Natural killer cell treated with Interleukin-12 subunit alpha and Interleukin-12 subunit beta and Interleukin-15 and Interleukin-18, amount 100 ng/mL, for 72 hours (primary cell): Measurements from ENCODE around the gene PRKAA2. TPM values are rescaled to one million over a fixed set of nuclear protein-coding genes. Genes with fewer than 3 reads are reported as not detected.
A peak's percentile ranks its signal among the peaks of the same experiment; 100 is the strongest.

Source experiments
- ATAC-seq, 2 donors: fragments of 150-1000 bp; cut with Tn5 transposase in 1 of 2; sonication (Bioruptor Pico), chemical (Tn5 transposase) in 1 of 2; 2 replicates each; pipeline ENCODE4 v1.10.0; 2021
- DNase-seq: peaks from one replicate; pipeline ENCODE4 v3.0.0; 2022; ENCODE audit warnings: low spot score
- H3K27ac Mint-ChIP-seq, 2 donors: 1 replicate in 1 of 2; 2 replicates in 1 of 2; pipeline ENCODE4 v1.8.0; 2022; ENCODE audit warnings: mixed read lengths in 2 of 2, mild to moderate bottlenecking in 1 of 2, moderate library complexity in 1 of 2
- H3K27me3 Mint-ChIP-seq, 2 donors: 1 replicate in 1 of 2; 2 replicates in 1 of 2; pipeline ENCODE4 v1.8.0; 2022; ENCODE audit warnings: mixed read lengths in 2 of 2
- H3K36me3 Mint-ChIP-seq: one replicate; pipeline ENCODE4 v1.8.0; 2022; ENCODE audit warnings: mixed read lengths
- H3K4me1 Mint-ChIP-seq, 2 donors: 1 replicate in 1 of 2; 2 replicates in 1 of 2; pipeline ENCODE4 v1.8.0; 2022; ENCODE audit warnings: low read depth in 2 of 2, mixed read lengths in 2 of 2, mild to moderate bottlenecking in 1 of 2
- H3K4me3 Mint-ChIP-seq: one replicate; pipeline ENCODE4 v1.8.0; 2022; ENCODE audit warnings: mixed read lengths
- H3K9me3 Mint-ChIP-seq: 2 replicates; pipeline ENCODE4 v1.8.0; 2022; ENCODE audit warnings: mixed read lengths
- total RNA-seq, 2 donors: library from RNA; stranded (reverse); gene quantifications; one replicate each; pipeline ENCODE4 v1.2.3, GENCODE V29; 2022

PRKAA2 gene
- total RNA-seq, 2 donors from 2014 or later: 0.05 TPM; not detected in 1

- Mint-ChIP-seq H3K27me3 (peaks cover 7 to 16% of the 10 kb centered on the region in 2 donors), H3K4me1 (no peaks in the 10 kb centered on the region), H3K4me3 (no peak overlapping the region), H3K9me3 (no peaks in the 10 kb centered on the region), H3K36me3 (no peaks in the 10 kb centered on the region), H3K27ac (no peak overlapping the region)
- DNase-seq: no peak
- ATAC-seq: no peak
Measured at GRCh38 chr1:56666112-56666608, 21.0 kb downstream of the PRKAA2 start.

- Mint-ChIP-seq H3K27me3 (peaks cover 15 to 35% of the 10 kb centered on the region in 2 donors), H3K27ac (no peak overlapping the region), H3K4me3 (no peak overlapping the region), H3K4me1 (no peaks in the 10 kb centered on the region), H3K9me3 (peaks cover 4% of the 10 kb centered on the region), H3K36me3 (no peaks in the 10 kb centered on the region)
- ATAC-seq (no peak), DNase-seq (no peak)
Measured at GRCh38 chr1:56670350-56670749, 25.2 kb downstream of the PRKAA2 start.

GRCh38 chr1:56671085-56671484, 26.0 kb downstream of the PRKAA2 start:
- Mint-ChIP-seq H3K27me3 (peaks cover 13 to 34% of the 10 kb centered on the region in 2 donors), H3K4me1 (no peaks in the 10 kb centered on the region), H3K36me3 (no peaks in the 10 kb centered on the region), H3K9me3 (peaks cover 4% of the 10 kb centered on the region), H3K4me3 (no peak overlapping the region), H3K27ac (no peak overlapping the region)
- ATAC-seq: no peak
- DNase-seq: no peak

GRCh38 chr1:56671542-56671941, 26.4 kb downstream of the PRKAA2 start:
- no peak overlapping the region for H3K4me3 Mint-ChIP-seq
- H3K27ac Mint-ChIP-seq: no peak overlapping the region
- peaks cover 13 to 33% of the 10 kb centered on the region in 2 donors for H3K27me3 Mint-ChIP-seq
- peaks cover 4% of the 10 kb centered on the region for H3K9me3 Mint-ChIP-seq
- no peaks in the 10 kb centered on the region for H3K36me3 Mint-ChIP-seq
- DNase-seq (no peak), ATAC-seq (no peak)
- H3K4me1 Mint-ChIP-seq: no peaks in the 10 kb centered on the region

- ATAC-seq (no peak), DNase-seq (no peak)
- no peaks in the 10 kb centered on the region for H3K36me3 Mint-ChIP-seq
- H3K27ac Mint-ChIP-seq: no peak overlapping the region
- no peaks in the 10 kb centered on the region for H3K4me1 Mint-ChIP-seq
- H3K4me3 Mint-ChIP-seq: no peak overlapping the region
- peaks cover 4% of the 10 kb centered on the region for H3K9me3 Mint-ChIP-seq
- H3K27me3 Mint-ChIP-seq: peaks cover 11 to 33% of the 10 kb centered on the region in 2 donors
Measured at GRCh38 chr1:56672579-56672978, 27.5 kb downstream of the PRKAA2 start.

- no peak overlapping the region for H3K27ac Mint-ChIP-seq
- H3K4me3 Mint-ChIP-seq: no peak overlapping the region
- DNase-seq (no peak), ATAC-seq (no peak)
- peaks cover 9% of the 10 kb centered on the region for H3K9me3 Mint-ChIP-seq
- H3K27me3 Mint-ChIP-seq: peaks cover 9 to 28% of the 10 kb centered on the region in 2 donors
- no peaks in the 10 kb centered on the region for H3K36me3 Mint-ChIP-seq
- H3K4me1 Mint-ChIP-seq: no peaks in the 10 kb centered on the region
Measured at GRCh38 chr1:56675763-56676162, 30.6 kb downstream of the PRKAA2 start.

- H3K27me3 Mint-ChIP-seq: peaks cover 9 to 28% of the 10 kb centered on the region in 2 donors
- no peaks in the 10 kb centered on the region for H3K36me3 Mint-ChIP-seq
- H3K27ac Mint-ChIP-seq: no peak overlapping the region
- no peak overlapping the region for H3K4me3 Mint-ChIP-seq
- no peaks in the 10 kb centered on the region for H3K4me1 Mint-ChIP-seq
- DNase-seq (no peak), ATAC-seq (no peak)
- H3K9me3 Mint-ChIP-seq: peaks cover 9% of the 10 kb centered on the region
Measured at GRCh38 chr1:56676571-56677035, 31.5 kb downstream of the PRKAA2 start.

GRCh38 chr1:56683569-56683968, 38.5 kb downstream of the PRKAA2 start:
- H3K4me3 Mint-ChIP-seq: no peak overlapping the region
- H3K9me3 Mint-ChIP-seq: peaks cover 5% of the 10 kb centered on the region
- H3K36me3 Mint-ChIP-seq: no peaks in the 10 kb centered on the region
- ATAC-seq (no peak), DNase-seq (no peak)
- H3K4me1 Mint-ChIP-seq: no peaks in the 10 kb centered on the region
- H3K27ac Mint-ChIP-seq: no peak overlapping the region
- H3K27me3 Mint-ChIP-seq: no peaks in the 10 kb centered on the region

GRCh38 chr1:56686169-56686568, 41.1 kb downstream of the PRKAA2 start:
- H3K9me3 Mint-ChIP-seq: no peaks in the 10 kb centered on the region
- no peak overlapping the region for H3K27ac Mint-ChIP-seq
- no peaks in the 10 kb centered on the region for H3K27me3 Mint-ChIP-seq
- no peak overlapping the region for H3K4me3 Mint-ChIP-seq
- DNase-seq: no peak
- H3K36me3 Mint-ChIP-seq: no peaks in the 10 kb centered on the region
- H3K4me1 Mint-ChIP-seq: no peaks in the 10 kb centered on the region
- ATAC-seq: no peak

- ATAC-seq: peak in 1 of 2 donors; percentile 38
- Mint-ChIP-seq H3K27ac (no peak overlapping the region), H3K36me3 (no peaks in the 10 kb centered on the region), H3K27me3 (no peaks in the 10 kb centered on the region), H3K9me3 (no peaks in the 10 kb centered on the region), H3K4me1 (no peaks in the 10 kb centered on the region), H3K4me3 (no peak overlapping the region)
- no peak for DNase-seq
Measured at GRCh38 chr1:56688522-56689026, 43.5 kb downstream of the PRKAA2 start.

- Mint-ChIP-seq H3K9me3 (no peaks in the 10 kb centered on the region), H3K27me3 (peaks cover 11 to 14% of the 10 kb centered on the region in 2 donors), H3K4me3 (no peak overlapping the region), H3K36me3 (no peaks in the 10 kb centered on the region), H3K4me1 (no peaks in the 10 kb centered on the region), H3K27ac (no peak overlapping the region)
- no peak for ATAC-seq
- DNase-seq: no peak
Measured at GRCh38 chr1:56696663-56697062, 51.5 kb downstream of the PRKAA2 start.

- no peak overlapping the region for H3K27ac Mint-ChIP-seq
- H3K27me3 Mint-ChIP-seq: peaks cover 10 to 22% of the 10 kb centered on the region in 2 donors
- H3K9me3 Mint-ChIP-seq: no peaks in the 10 kb centered on the region
- H3K36me3 Mint-ChIP-seq: no peaks in the 10 kb centered on the region
- H3K4me1 Mint-ChIP-seq: no peaks in the 10 kb centered on the region
- ATAC-seq: no peak
- H3K4me3 Mint-ChIP-seq: no peak overlapping the region
- DNase-seq: no peak
Measured at GRCh38 chr1:56703747-56704146, 58.6 kb downstream of the PRKAA2 start.

- H3K4me3 Mint-ChIP-seq: no peak overlapping the region
- no peaks in the 10 kb centered on the region for H3K36me3 Mint-ChIP-seq
- ATAC-seq: no peak
- no peaks in the 10 kb centered on the region for H3K4me1 Mint-ChIP-seq
- H3K27ac Mint-ChIP-seq: no peak overlapping the region
- DNase-seq: no peak
- no peaks in the 10 kb centered on the region for H3K9me3 Mint-ChIP-seq
- H3K27me3 Mint-ChIP-seq: peaks cover 12 to 34% of the 10 kb centered on the region in 2 donors
Measured at GRCh38 chr1:56707379-56707778, 62.3 kb downstream of the PRKAA2 start.

- ATAC-seq (no peak), DNase-seq (no peak)
- H3K36me3 Mint-ChIP-seq: no peaks in the 10 kb centered on the region
- H3K27ac Mint-ChIP-seq: no peak overlapping the region
- no peaks in the 10 kb centered on the region for H3K4me1 Mint-ChIP-seq
- no peak overlapping the region for H3K4me3 Mint-ChIP-seq
- peaks cover 13 to 34% of the 10 kb centered on the region in 2 donors for H3K27me3 Mint-ChIP-seq
- H3K9me3 Mint-ChIP-seq: no peaks in the 10 kb centered on the region
Measured at GRCh38 chr1:56709269-56709880, 64.3 kb downstream of the PRKAA2 start.
